Peyer's patch (tissue), 4 donors: Measurements from ENCODE around the gene MBTPS1.

Experiments used
- CTCF ChIP-seq, 6 experiments: fragments of 450-650 bp in 4 of 6; fragments of 200-600 bp in 2 of 6; sonication (generic) in 1 of 6; IDR thresholded peaks; one replicate each; pipeline ENCODE4 v1.5.1; 2017 to 2019; ENCODE audit warnings: antibody characterized with exemption in 6 of 6, mild to moderate bottlenecking in 3 of 6, moderate library complexity in 1 of 6
- POLR2A ChIP-seq, 2 donors: fragments of 450-650 bp; IDR thresholded peaks; one replicate each; pipeline ENCODE4 v1.5.1; 2017; ENCODE audit warnings: antibody characterized with exemption in 2 of 2, mild to moderate bottlenecking in 2 of 2, moderate library complexity in 2 of 2

DNA sequence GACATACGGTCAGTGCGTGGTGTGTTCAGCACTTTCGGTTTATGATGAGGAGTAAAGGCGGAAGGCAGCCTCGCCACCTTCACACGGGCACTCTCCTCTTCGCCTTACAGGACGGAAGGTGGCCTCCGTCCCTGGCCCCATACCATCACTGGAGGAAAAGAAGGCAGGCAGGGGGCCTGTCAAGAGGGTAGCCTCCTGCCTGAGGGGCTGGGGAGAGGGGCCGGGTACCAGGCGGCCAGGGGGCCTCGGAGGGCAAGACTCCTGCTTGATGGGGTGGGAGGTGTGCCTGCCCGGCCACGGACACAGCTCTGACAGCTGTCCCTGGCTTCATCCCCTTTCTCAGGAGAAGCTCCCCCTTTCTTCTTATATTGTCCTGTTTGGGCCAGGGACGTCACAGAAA, 58.5 kb downstream of the MBTPS1 start:
- TF ChIP-seq CTCF (IDR thresholded peaks at IDR 0.05) (no peak), POLR2A (IDR thresholded peaks at IDR 0.05) (no peak)
